Gastroesophageal sphincter (tissue), 4 donors: Measurements from ENCODE around the gene GLP2R. TPM values are rescaled to one million over a fixed set of nuclear protein-coding genes. Genes with fewer than 3 reads are reported as not detected.

Experiments
- ATAC-seq: fragments of 150-250 bp; one replicate; pipeline ENCODE4 v1.9.1; 2016; ENCODE audit warnings: mild to moderate bottlenecking, moderate library complexity
- H3K27ac ChIP-seq, 4 donors: fragments of 200-600 bp; sonication (generic) in 3 of 4; 1 replicate in 3 of 4; 2 replicates in 1 of 4; pipeline ENCODE4 v1.5.1; 2016 to 2019
- H3K27me3 ChIP-seq: fragments of 200-600 bp; sonication (generic); one replicate; pipeline ENCODE4 v1.5.1; 2019
- H3K36me3 ChIP-seq, 2 donors: fragments of 200-600 bp; sonication (generic); one replicate each; pipeline ENCODE4 v1.5.1; 2019; ENCODE audit warnings: control low read depth in 1 of 2
- H3K4me1 ChIP-seq, 3 donors: fragments of 200-600 bp; sonication (generic); 1 replicate in 2 of 3; 2 replicates in 1 of 3; pipeline ENCODE4 v1.5.1; 2016 to 2019; ENCODE audit warnings: control low read depth in 2 of 3
- H3K4me3 ChIP-seq, 2 donors: fragments of 200-600 bp; sonication (generic); one replicate each; pipeline ENCODE4 v1.5.1; 2019; ENCODE audit warnings: mild to moderate bottlenecking in 1 of 2, moderate library complexity in 1 of 2
- H3K9me3 ChIP-seq, 3 donors: fragments of 200-600 bp; sonication (generic); one replicate each; pipeline ENCODE4 v1.5.1; 2017 to 2019; ENCODE audit warnings: control low read depth in 2 of 3
- CTCF ChIP-seq, 4 experiments: fragments of 200-600 bp in 2 of 4; fragments of 450-650 bp in 2 of 4; sonication (generic) in 1 of 4; IDR thresholded peaks; one replicate each; pipeline ENCODE4 v1.5.1; 2017 to 2019; ENCODE audit warnings: antibody characterized with exemption in 4 of 4, mild to moderate bottlenecking in 2 of 4, moderate library complexity in 2 of 4
- EP300 ChIP-seq: sonication (generic); formaldehyde crosslinking; IDR thresholded peaks from one replicate; pipeline ENCODE4 v1.6.1; 2017; ENCODE audit warnings: antibody characterized with exemption, mild to moderate bottlenecking
- POLR2A ChIP-seq, 2 donors: fragments of 450-650 bp; IDR thresholded peaks; one replicate each; pipeline ENCODE4 v1.6.1; 2017; ENCODE audit warnings: antibody characterized with exemption in 2 of 2, mild to moderate bottlenecking in 2 of 2, moderate library complexity in 1 of 2
- POLR2AphosphoS5 ChIP-seq: sonication (generic); formaldehyde crosslinking; IDR thresholded peaks from one replicate; pipeline ENCODE4 v1.6.1; 2017; ENCODE audit warnings: antibody characterized with exemption
- WGBS, 2 donors: methylation state at CpG; one replicate each; pipeline ENCODE4 v1.1.5; 2018; ENCODE audit warnings: low coverage in 1 of 2; 5-methylcytosine and 5-hydroxymethylcytosine counted together
- total RNA-seq, 4 donors: library from RNA; depleted of rRNA; stranded (reverse); fragments of >200 nt; gene quantifications; one replicate each; pipeline ENCODE4 v1.1.0, GENCODE V29; 2016

GLP2R gene
- total RNA-seq, 4 donors from 2014 or later: 7.2 to 14.5 (median 13.8) TPM

DNA sequence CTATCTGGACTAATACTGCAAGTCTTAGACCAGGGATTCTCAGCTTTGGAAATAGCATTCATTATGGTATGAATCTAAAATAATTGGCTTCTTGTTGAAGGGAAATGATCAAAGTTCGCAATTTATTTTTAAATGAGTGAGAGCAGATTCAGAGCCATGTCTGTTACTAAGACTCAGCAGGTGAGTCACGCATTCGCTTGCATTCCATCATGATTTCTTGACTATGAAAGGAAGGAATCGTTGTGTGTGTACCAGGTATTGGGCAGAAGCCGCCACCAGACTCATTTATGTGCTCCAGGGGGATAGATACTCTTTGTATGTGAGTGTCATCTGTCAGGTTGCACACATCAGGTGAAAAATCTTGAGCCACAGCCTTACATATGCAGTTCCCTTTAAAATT, 14.6 kb upstream of the GLP2R start:
- ATAC-seq: no peak
- H3K4me3 ChIP-seq: no peak overlapping the region
- no peaks in the 10 kb centered on the region for H3K27me3 ChIP-seq
- no peaks in the 10 kb centered on the region for H3K36me3 ChIP-seq
- 83 to 88% methylated on average over 5 of the region's 5 CpGs for WGBS, 2 donors
- no peak for TF ChIP-seq POLR2AphosphoS5
- no peak for TF ChIP-seq POLR2A (IDR thresholded peaks at IDR 0.05)
- TF ChIP-seq CTCF (IDR thresholded peaks at IDR 0.05): no peak
- no peak for TF ChIP-seq EP300
- no peaks in the 10 kb centered on the region for H3K9me3 ChIP-seq
- H3K27ac ChIP-seq: no peak overlapping the region
- H3K4me1 ChIP-seq: no peaks in the 10 kb centered on the region

- Histone ChIP-seq H3K36me3 (no peaks in the 10 kb centered on the region), H3K9me3 (no peaks in the 10 kb centered on the region), H3K27ac (no peak overlapping the region), H3K4me1 (no peaks in the 10 kb centered on the region), H3K27me3 (no peaks in the 10 kb centered on the region), H3K4me3 (no peak overlapping the region)
- 60% methylated on average over 7 of the region's 11 CpGs; no CpG with 5 or more reads in 1 of the 2 donors for WGBS, 2 donors
- ATAC-seq: no peak
- TF ChIP-seq CTCF (IDR thresholded peaks at IDR 0.05) (no peak), POLR2A (IDR thresholded peaks at IDR 0.05) (no peak), POLR2AphosphoS5 (no peak), EP300 (no peak)
These were observed 14.2 kb upstream of the GLP2R start for GRCh38 chr17:9811537-9811936.

- no peak for ATAC-seq
- Histone ChIP-seq H3K4me3 (no peak overlapping the region), H3K36me3 (no peaks in the 10 kb centered on the region), H3K9me3 (no peaks in the 10 kb centered on the region), H3K27ac (no peak overlapping the region), H3K4me1 (no peaks in the 10 kb centered on the region), H3K27me3 (no peaks in the 10 kb centered on the region)
- TF ChIP-seq EP300: no peak
- TF ChIP-seq POLR2A (IDR thresholded peaks at IDR 0.05): no peak
- TF ChIP-seq CTCF (IDR thresholded peaks at IDR 0.05): no peak
- TF ChIP-seq POLR2AphosphoS5: no peak
- 65 to 80% methylated on average over 2 to 6 of the region's 9 CpGs for WGBS, 2 donors
These were observed 12.6 kb upstream of the GLP2R start for GRCh38 chr17:9813166-9813565.

- WGBS, 2 donors: 63 to 80% methylated on average over 11 to 14 of the region's 14 CpGs
- no peaks in the 10 kb centered on the region for H3K27me3 ChIP-seq
- H3K4me3 ChIP-seq: no peak overlapping the region
- H3K36me3 ChIP-seq: no peaks in the 10 kb centered on the region
- H3K4me1 ChIP-seq: no peaks in the 10 kb centered on the region
- no peak for ATAC-seq
- H3K27ac ChIP-seq: no peak overlapping the region
- no peak for TF ChIP-seq CTCF (IDR thresholded peaks at IDR 0.05)
- TF ChIP-seq POLR2AphosphoS5: no peak
- no peak for TF ChIP-seq POLR2A (IDR thresholded peaks at IDR 0.05)
- no peak for TF ChIP-seq EP300
- H3K9me3 ChIP-seq: no peaks in the 10 kb centered on the region
These were observed 11.3 kb upstream of the GLP2R start for GRCh38 chr17:9814337-9814945.

- H3K27me3 ChIP-seq: no peaks in the 10 kb centered on the region
These were observed 9.3 kb upstream of the GLP2R start for GRCh38 chr17:9816472-9816871.

More at GRCh38 chr17:9816472-9816871, 9.3 kb upstream of the GLP2R start:
- no peaks in the 10 kb centered on the region for H3K36me3 ChIP-seq
- TF ChIP-seq CTCF (IDR thresholded peaks at IDR 0.05) (no peak), POLR2AphosphoS5 (no peak), EP300 (no peak), POLR2A (IDR thresholded peaks at IDR 0.05) (no peak)
- no peak for ATAC-seq
- H3K9me3 ChIP-seq: no peaks in the 10 kb centered on the region
- H3K27ac ChIP-seq: no peak overlapping the region
- peaks cover 0 to 14% (median 0%) of the 10 kb centered on the region in 3 donors for H3K4me1 ChIP-seq
- no peak overlapping the region for H3K4me3 ChIP-seq
- WGBS, 2 donors: 61 to 80% methylated on average over 1 to 2 of the region's 10 CpGs
